PC-3 (cell line): Measurements from ENCODE around the gene MX1.

Experiments
- EZH2 ChIP-seq: fragments of 300-600 bp; sonication (generic); IDR thresholded peaks from one replicate; pipeline ENCODE4 v1.6.1; 2017; ENCODE audit warnings: antibody characterized with exemption, mild to moderate bottlenecking, low read length; ENCODE audit not compliant: unreplicated experiment
- EZH2phosphoT487 ChIP-seq: fragments of 300-600 bp; sonication (generic); IDR thresholded peaks from 2 replicates; pipeline ENCODE4 v1.6.1; 2018; ENCODE audit warnings: mild to moderate bottlenecking, antibody characterized with exemption, low read length, borderline replicate concordance
- TF ChIP-seq, protein P1 (sequence below): fragments of 300-600 bp; sonication (generic); conservative IDR thresholded peaks from 2 replicates; pipeline ENCODE4 v1.5.1; 2017; ENCODE audit warnings: antibody characterized with exemption, low read depth, mild to moderate bottlenecking, low read length

DNA sequence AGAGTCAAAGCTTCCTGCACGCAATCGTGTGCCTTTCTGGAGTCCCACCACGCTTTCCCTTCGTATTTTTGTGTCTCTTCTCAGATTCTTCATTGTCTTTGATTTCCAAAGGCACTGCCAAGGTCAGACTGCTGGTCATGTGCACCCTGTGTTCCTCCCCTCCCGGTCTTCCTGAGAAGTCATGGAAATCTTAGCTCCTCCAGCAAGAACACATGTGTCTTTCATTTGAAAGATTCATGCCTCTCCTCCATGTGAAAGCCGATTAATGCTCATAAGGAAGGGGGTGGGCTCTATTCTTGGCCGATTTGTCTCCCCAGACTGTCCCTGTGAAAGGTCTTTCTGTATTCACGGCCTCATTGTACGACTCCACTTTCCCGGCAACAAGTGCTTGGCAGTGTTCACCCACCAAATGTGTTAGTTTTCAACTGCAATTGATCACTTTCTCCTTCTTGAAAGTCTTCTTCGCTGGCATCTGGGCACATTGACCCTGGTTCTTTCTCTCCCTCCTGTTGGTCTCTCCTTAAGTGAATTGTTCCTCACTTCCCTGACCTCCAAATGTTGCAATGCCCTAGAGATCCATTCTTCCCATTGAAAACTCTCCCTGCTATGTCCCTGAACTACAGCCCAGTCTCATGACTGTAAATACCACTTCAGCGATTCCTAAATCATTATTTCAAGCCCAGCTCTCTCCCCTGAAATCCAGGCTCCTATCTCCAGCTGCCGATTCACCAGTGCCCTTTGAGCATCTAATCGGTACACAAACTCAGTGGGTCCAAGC lies 38.8 kb upstream of the MX1 start:
- TF ChIP-seq, protein P1, sequence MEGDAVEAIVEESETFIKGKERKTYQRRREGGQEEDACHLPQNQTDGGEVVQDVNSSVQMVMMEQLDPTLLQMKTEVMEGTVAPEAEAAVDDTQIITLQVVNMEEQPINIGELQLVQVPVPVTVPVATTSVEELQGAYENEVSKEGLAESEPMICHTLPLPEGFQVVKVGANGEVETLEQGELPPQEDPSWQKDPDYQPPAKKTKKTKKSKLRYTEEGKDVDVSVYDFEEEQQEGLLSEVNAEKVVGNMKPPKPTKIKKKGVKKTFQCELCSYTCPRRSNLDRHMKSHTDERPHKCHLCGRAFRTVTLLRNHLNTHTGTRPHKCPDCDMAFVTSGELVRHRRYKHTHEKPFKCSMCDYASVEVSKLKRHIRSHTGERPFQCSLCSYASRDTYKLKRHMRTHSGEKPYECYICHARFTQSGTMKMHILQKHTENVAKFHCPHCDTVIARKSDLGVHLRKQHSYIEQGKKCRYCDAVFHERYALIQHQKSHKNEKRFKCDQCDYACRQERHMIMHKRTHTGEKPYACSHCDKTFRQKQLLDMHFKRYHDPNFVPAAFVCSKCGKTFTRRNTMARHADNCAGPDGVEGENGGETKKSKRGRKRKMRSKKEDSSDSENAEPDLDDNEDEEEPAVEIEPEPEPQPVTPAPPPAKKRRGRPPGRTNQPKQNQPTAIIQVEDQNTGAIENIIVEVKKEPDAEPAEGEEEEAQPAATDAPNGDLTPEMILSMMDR, result no peak
- TF ChIP-seq EZH2phosphoT487 (no peak), EZH2 (no peak)
